Mesendoderm (in vitro differentiated cells): ENCODE results near the gene MORF4L1.

Source experiments
- DNase-seq: peaks from one replicate; pipeline ENCODE4 v3.0.0; 2013
- H2AK5ac ChIP-seq: 2 replicates; pipeline ENCODE4 v1.6.1; 2013; ENCODE audit warnings: low read length, inconsistent platforms
- H2BK120ac ChIP-seq: 2 replicates; pipeline ENCODE4 v1.6.1; 2013; ENCODE audit warnings: low read depth, mild to moderate bottlenecking, low read length, moderate library complexity, mixed read lengths
- H2BK15ac ChIP-seq: replicated peaks from 2 replicates; pipeline ENCODE4 v1.6.1; 2013; ENCODE audit warnings: low read depth, mild to moderate bottlenecking, moderate library complexity
- H2BK5ac ChIP-seq: 2 replicates; pipeline ENCODE4 v1.6.1; 2013; ENCODE audit warnings: low read length, inconsistent platforms
- H3K18ac ChIP-seq: 2 replicates; pipeline ENCODE4 v1.6.1; 2013; ENCODE audit warnings: mild to moderate bottlenecking, low read length, mixed read lengths
- H3K23ac ChIP-seq: one replicate; pipeline ENCODE4 v1.6.1; 2013; ENCODE audit warnings: low read length
- H3K27ac ChIP-seq: 2 replicates; pipeline ENCODE4 v1.5.1; 2013; ENCODE audit warnings: low read depth, mild to moderate bottlenecking, inconsistent platforms, low read length, moderate library complexity
- H3K27me3 ChIP-seq: 2 replicates; pipeline ENCODE4 v1.6.1; 2013; ENCODE audit warnings: low read length, control low read depth, mild to moderate bottlenecking, inconsistent platforms; ENCODE audit not compliant: insufficient read depth, poor library complexity
- H3K36me3 ChIP-seq: 2 replicates; pipeline ENCODE4 v1.6.1; 2013; ENCODE audit warnings: low read length, inconsistent platforms; ENCODE audit not compliant: control insufficient read depth, insufficient read depth
- H3K4ac ChIP-seq: one replicate; pipeline ENCODE4 v1.6.1; 2013; ENCODE audit warnings: low read depth, mild to moderate bottlenecking, low read length, moderate library complexity
- H3K4me1 ChIP-seq: 2 replicates; pipeline ENCODE4 v1.6.1; 2013; ENCODE audit warnings: low read depth, low read length, inconsistent platforms; ENCODE audit not compliant: control insufficient read depth
- H3K4me2 ChIP-seq: 2 replicates; pipeline ENCODE4 v1.6.1; 2013; ENCODE audit warnings: low read length
- H3K4me3 ChIP-seq: 2 replicates; pipeline ENCODE4 v1.5.1; 2013; ENCODE audit warnings: mild to moderate bottlenecking, low read length
- H3K56ac ChIP-seq: one replicate; pipeline ENCODE4 v1.6.1; 2013; ENCODE audit warnings: low read length
- H3K79me1 ChIP-seq: 2 replicates; pipeline ENCODE4 v1.6.1; 2013; ENCODE audit warnings: low read length, inconsistent platforms
- H3K79me2 ChIP-seq: 2 replicates; pipeline ENCODE4 v1.6.1; 2013; ENCODE audit warnings: mild to moderate bottlenecking, low read length; ENCODE audit not compliant: control insufficient read depth, insufficient read depth
- H3K9ac ChIP-seq: 2 replicates; pipeline ENCODE4 v1.6.1; 2013; ENCODE audit warnings: low read length, inconsistent platforms
- H4K5ac ChIP-seq: one replicate; pipeline ENCODE4 v1.6.1; 2013; ENCODE audit warnings: low read length
- H4K8ac ChIP-seq: one replicate; pipeline ENCODE4 v1.6.1; 2013; ENCODE audit warnings: low read depth, mild to moderate bottlenecking, control low read depth, low read length, moderate library complexity
- WGBS: extraction: QIAGEN DNeasy Blood & Tissue Kit; methylation state at CpG from one replicate; pipeline ENCODE4 v1.1.7; 2013; ENCODE audit warnings: low lambda C conversion rate, missing lambda C conversion rate; ENCODE audit not compliant: insufficient coverage; ENCODE audit errors: extremely low coverage; 5-methylcytosine and 5-hydroxymethylcytosine counted together

MORF4L1 gene

DNA sequence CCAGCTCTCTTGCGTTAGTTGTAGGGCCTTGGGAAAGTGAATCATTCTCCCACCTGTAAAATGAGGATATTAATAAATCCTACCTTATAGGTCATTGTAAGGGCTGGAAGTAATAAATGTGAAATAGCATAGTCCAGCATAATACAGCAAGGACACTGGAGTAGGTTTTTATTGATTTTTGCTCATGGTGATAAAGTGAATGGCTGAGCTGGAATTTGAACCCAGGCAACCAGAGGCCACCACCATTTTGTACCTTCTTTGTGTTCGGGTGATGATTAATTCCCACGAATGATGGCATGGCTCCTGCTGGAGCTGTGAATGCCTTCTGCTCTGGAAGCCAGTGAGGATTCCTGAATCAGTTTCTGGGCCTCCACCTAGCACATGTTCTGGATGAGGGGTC lies 40.3 kb downstream of the MORF4L1 start:
- Histone ChIP-seq H2BK120ac (no peak overlapping the region), H3K23ac (no peak overlapping the region), H3K36me3 (no peaks in the 10 kb centered on the region), H3K79me2 (peaks cover 2% of the 10 kb centered on the region), H3K56ac (no peak overlapping the region), H3K79me1 (peaks cover 11% of the 10 kb centered on the region), H3K27me3 (no peaks in the 10 kb centered on the region), H3K4ac (no peak overlapping the region), H3K27ac (no peak overlapping the region), H4K8ac (no peak overlapping the region), H3K18ac (no peak overlapping the region), H3K4me2 (no peak overlapping the region), H3K9ac (no peak overlapping the region), H2AK5ac (no peak overlapping the region), H4K5ac (no peak overlapping the region), H2BK5ac (no peak overlapping the region), H2BK15ac (no peak overlapping the region), H3K4me1 (no peaks in the 10 kb centered on the region), H3K4me3 (no peak overlapping the region)
- no peak for DNase-seq
- no CpG with 5 or more reads among the region's 3 CpGs for WGBS

DNA sequence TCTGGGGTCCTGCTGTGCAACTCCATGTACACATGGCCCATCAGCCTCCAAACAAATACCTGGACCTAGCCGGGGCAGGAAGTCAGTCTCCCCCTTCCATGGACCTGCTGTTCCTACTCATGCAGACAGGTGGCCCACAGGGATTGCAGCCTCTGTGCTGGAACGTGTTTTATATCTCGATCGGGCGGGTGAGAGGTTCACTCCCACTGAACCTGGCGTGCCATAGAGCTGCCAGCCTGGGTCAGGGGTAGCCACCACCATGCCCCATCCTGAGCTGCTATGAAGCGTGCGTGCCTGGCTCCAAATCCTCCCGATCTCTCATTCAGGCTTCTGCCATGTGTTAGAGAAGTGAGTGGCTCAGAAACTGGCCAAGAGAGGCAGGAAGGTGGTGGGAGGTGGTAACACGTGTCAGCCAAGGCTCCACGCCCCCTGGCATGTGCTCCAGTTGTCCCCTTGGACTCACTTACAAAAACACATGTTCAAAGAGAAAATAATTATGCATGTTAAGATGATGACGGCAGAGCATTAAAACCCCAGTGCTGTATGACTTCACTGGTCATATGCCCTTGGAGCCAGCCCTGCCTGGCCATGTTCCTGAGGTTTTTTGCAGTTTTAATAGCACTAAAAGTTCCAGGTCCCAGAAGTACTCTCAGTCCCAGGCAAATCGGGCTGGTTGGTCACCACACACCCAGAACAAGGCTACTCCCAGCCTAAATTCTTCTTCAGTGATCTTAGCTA lies 41.5 kb downstream of the MORF4L1 start:
- Histone ChIP-seq H3K36me3 (no peaks in the 10 kb centered on the region), H3K79me1 (peaks cover 11% of the 10 kb centered on the region), H3K4me3 (no peak overlapping the region), H3K27ac (no peak overlapping the region), H2BK5ac (no peak overlapping the region), H3K18ac (no peak overlapping the region), H2BK15ac (no peak overlapping the region), H2AK5ac (no peak overlapping the region), H3K9ac (no peak overlapping the region), H3K27me3 (no peaks in the 10 kb centered on the region), H3K56ac (no peak overlapping the region), H4K8ac (no peak overlapping the region), H3K4me2 (no peak overlapping the region), H3K79me2 (peaks cover 2% of the 10 kb centered on the region), H3K23ac (no peak overlapping the region), H2BK120ac (no peak overlapping the region), H3K4me1 (no peaks in the 10 kb centered on the region), H4K5ac (no peak overlapping the region), H3K4ac (no peak overlapping the region)
- DNase-seq: peak; percentile 66
- whole genome bisulfite sequencing: no CpG with 5 or more reads among the region's 13 CpGs

DNA sequence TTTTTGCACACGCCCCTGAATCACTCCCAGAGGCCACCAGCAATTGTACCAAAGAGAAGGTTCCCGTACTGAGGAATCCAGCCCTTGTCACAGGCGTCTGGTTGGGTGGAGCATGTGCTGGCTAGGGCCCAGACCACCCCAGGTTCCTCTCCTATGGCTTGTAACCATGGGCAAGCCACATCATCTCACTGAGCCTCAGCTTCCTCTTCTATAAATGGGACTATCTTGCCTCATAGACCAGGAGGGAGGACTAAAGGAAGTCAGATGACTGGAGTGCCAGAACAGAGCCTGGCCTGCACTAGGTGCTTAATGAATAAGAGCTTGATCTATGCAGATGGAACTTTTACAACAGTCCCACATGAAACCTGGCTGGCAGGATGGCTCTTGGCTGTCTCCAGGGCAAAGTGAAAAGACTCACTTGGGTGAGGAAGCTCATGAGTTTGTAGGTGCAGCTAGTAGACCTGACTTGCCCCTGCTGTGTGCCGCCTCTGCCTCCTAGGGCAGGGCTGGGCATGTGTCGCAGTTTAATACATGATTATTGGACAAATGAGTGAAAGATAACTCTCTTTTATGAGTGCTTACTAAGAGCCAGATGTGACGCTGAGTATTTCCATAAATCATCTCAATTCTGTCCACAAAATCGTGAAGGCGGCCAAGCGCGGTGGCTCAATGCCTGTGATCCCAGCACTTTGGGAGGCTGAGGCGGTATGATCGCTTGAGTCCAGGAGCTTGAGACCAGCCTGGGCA lies 42.8 kb downstream of the MORF4L1 start:
- Histone ChIP-seq H2BK15ac (no peak overlapping the region), H3K23ac (no peak overlapping the region), H3K4ac (no peak overlapping the region), H2BK5ac (no peak overlapping the region), H2BK120ac (no peak overlapping the region), H3K4me3 (no peak overlapping the region), H3K27me3 (no peaks in the 10 kb centered on the region), H3K79me2 (peaks cover 2% of the 10 kb centered on the region), H4K8ac (no peak overlapping the region), H3K36me3 (no peaks in the 10 kb centered on the region), H3K79me1 (peaks cover 8% of the 10 kb centered on the region), H3K18ac (no peak overlapping the region), H3K56ac (no peak overlapping the region), H2AK5ac (no peak overlapping the region), H3K4me2 (no peak overlapping the region), H3K4me1 (no peaks in the 10 kb centered on the region), H3K9ac (no peak overlapping the region), H4K5ac (no peak overlapping the region), H3K27ac (no peak overlapping the region)
- DNase-seq: no peak
- WGBS: no CpG with 5 or more reads among the region's 12 CpGs

DNA sequence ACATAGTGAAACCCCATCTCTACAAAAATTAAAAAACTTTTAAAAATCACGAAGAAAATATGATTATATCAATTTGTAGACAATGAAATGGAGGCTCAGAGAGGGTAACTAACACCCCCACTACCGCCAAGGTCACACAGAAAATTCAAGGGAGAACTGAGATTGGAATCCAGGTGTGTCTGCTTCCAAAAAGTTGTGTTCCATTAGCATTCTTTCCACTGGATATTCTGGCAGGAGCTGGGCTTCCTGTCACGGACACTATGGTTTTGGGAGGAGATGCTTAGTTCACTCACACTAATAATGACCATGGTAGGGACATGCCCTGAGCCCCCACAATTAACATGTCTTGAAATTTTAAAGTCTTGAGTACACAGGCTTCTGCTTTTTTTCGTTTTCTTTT lies 43.4 kb downstream of the MORF4L1 start:
- H2BK15ac ChIP-seq: no peak overlapping the region
- H3K36me3 ChIP-seq: no peaks in the 10 kb centered on the region
- no peak overlapping the region for H2BK120ac ChIP-seq
- H4K8ac ChIP-seq: no peak overlapping the region
- peaks cover 5% of the 10 kb centered on the region for H3K79me1 ChIP-seq
- DNase-seq: no peak
- no peaks in the 10 kb centered on the region for H3K27me3 ChIP-seq
- no peak overlapping the region for H3K27ac ChIP-seq
- H2AK5ac ChIP-seq: no peak overlapping the region
- H3K4me2 ChIP-seq: no peak overlapping the region
- H3K4me3 ChIP-seq: no peak overlapping the region
- H3K18ac ChIP-seq: no peak overlapping the region
- no peaks in the 10 kb centered on the region for H3K4me1 ChIP-seq
- no peak overlapping the region for H3K56ac ChIP-seq
- no CpG with 5 or more reads among the region's 4 CpGs for WGBS
- peaks cover 2% of the 10 kb centered on the region for H3K79me2 ChIP-seq
- H3K4ac ChIP-seq: no peak overlapping the region
- H3K9ac ChIP-seq: no peak overlapping the region
- no peak overlapping the region for H4K5ac ChIP-seq
- no peak overlapping the region for H3K23ac ChIP-seq
- H2BK5ac ChIP-seq: no peak overlapping the region

DNA sequence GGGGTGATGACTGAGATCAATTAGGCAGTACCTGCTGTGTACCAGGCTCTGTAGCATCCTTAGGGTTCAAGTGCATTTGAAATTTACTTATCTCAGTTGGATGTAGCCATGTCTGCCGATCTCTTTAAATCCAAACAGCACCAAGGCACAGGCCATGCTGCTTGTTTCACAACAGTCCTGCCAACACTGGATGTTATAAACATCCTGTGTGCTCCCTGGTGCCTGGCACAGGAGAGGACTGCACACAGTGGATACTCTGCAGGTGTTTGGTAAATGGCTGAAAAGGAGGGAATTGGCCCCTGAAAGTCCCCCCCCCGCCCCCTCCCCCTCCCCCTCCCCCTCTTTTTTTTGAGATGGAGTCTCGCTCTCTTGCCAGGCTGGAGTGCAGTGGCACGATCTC lies 45.2 kb downstream of the MORF4L1 start:
- H3K79me2 ChIP-seq: no peaks in the 10 kb centered on the region
- no peak overlapping the region for H3K56ac ChIP-seq
- H2BK120ac ChIP-seq: no peak overlapping the region
- H4K5ac ChIP-seq: no peak overlapping the region
- no peak overlapping the region for H2BK15ac ChIP-seq
- H3K79me1 ChIP-seq: peaks cover 5% of the 10 kb centered on the region
- peaks cover 3% of the 10 kb centered on the region for H3K36me3 ChIP-seq
- no peak overlapping the region for H3K9ac ChIP-seq
- H3K27me3 ChIP-seq: no peaks in the 10 kb centered on the region
- no peak overlapping the region for H3K18ac ChIP-seq
- H3K4me2 ChIP-seq: no peak overlapping the region
- no peak overlapping the region for H3K4me3 ChIP-seq
- H3K23ac ChIP-seq: no peak overlapping the region
- no peak overlapping the region for H4K8ac ChIP-seq
- WGBS: no CpG with 5 or more reads among the region's 4 CpGs
- H2BK5ac ChIP-seq: no peak overlapping the region
- no peaks in the 10 kb centered on the region for H3K4me1 ChIP-seq
- no peak overlapping the region for H3K4ac ChIP-seq
- H3K27ac ChIP-seq: no peak overlapping the region
- no peak for DNase-seq
- H2AK5ac ChIP-seq: no peak overlapping the region
